BJ (cell line): ENCODE data around the gene CGB2. TPM values are rescaled to one million over a fixed set of nuclear protein-coding genes. Genes with fewer than 3 reads are reported as not detected.
A peak's percentile ranks its signal among the peaks of the same experiment; 100 is the strongest.
"Not testable (repeated sequence)": the region's sequence is repeated elsewhere in the genome, so short reads cannot be mapped to it uniquely, and the experiment has no call there.

Experiments used
- CTCF ChIA-PET: fragments of 350-600 bp; formaldehyde crosslinking; extraction: SDS; loops from one replicate; lab custom pipeline; 2021; ENCODE audit warnings: antibody characterized with exemption, inconsistent platforms; lab: Yijun Ruan, JAX
- POLR2A ChIA-PET: fragments of 300-600 bp; sonication (Branson Sonifier 250); formaldehyde crosslinking; extraction: SDS; loops from one replicate; lab custom pipeline; 2021; ENCODE audit warnings: antibody characterized with exemption; lab: Charles Lee
- DNase-seq: peaks from one replicate; pipeline ENCODE4 v3.0.0-alpha.2; 2011; ENCODE audit warnings: low read depth
- H3K27me3 ChIP-seq: 2 replicates; pipeline ENCODE4 v1.6.0; 2011; ENCODE audit warnings: low read length; ENCODE audit not compliant: control insufficient read depth, insufficient read depth
- H3K36me3 ChIP-seq: 2 replicates; pipeline ENCODE4 v1.5.1; 2011; ENCODE audit warnings: low read length; ENCODE audit not compliant: control insufficient read depth, insufficient read depth
- H3K4me3 ChIP-seq: 2 replicates; pipeline ENCODE4 v1.5.1; 2011; ENCODE audit warnings: low read depth, mild to moderate bottlenecking, control low read depth, low read length
- CTCF ChIP-seq: IDR thresholded peaks from 2 replicates; pipeline ENCODE4 v1.5.1; 2011; ENCODE audit warnings: low read depth, mild to moderate bottlenecking, control low read depth, inconsistent platforms, low read length, moderate library complexity; ENCODE audit not compliant: insufficient read depth
- polyA plus RNA-seq: library from polyadenylated mRNA; depleted of rRNA; stranded (reverse); fragments of >200 nt; gene quantifications from 2 replicates; pipeline ENCODE4 v1.2.3, GENCODE V29; 2011

Gene CGB2
- polyA plus RNA-seq, 1 experiment, result not detected

- POLR2A ChIA-PET, CTCF ChIA-PET: not testable (repeated sequence)
Measured at GRCh38 chr19:49050376-49051033, 18.8 kb downstream of the CGB2 start.

GRCh38 chr19:49056101-49056901, 24.6 kb downstream of the CGB2 start:
- DNase-seq, result no peak
- H3K36me3 ChIP-seq, result no peaks in the 10 kb centered on the region
- TF ChIP-seq CTCF, result peak; percentile 52
- ChIA-PET CTCF (interaction anchor here (0.9 to 1.3 kb wide), 5 partner anchors 12 to 73 kb away, joined by 3 read pairs; partner anchors contain the start of genes CGB5 and LIN7B), POLR2A (interaction anchor here (1.6 kb wide), 1 partner anchor 63 kb away, joined by 4 read pairs; the partner anchor contains the start of genes GYS1 and RUVBL2)
- H3K4me3 ChIP-seq, result peak overlapping the region; percentile 40
- H3K27me3 ChIP-seq, result no peaks in the 10 kb centered on the region

More at GRCh38 chr19:49050376-49051033, 18.8 kb downstream of the CGB2 start:
- not testable (repeated sequence) for DNase-seq, H3K27me3 ChIP-seq, H3K4me3 ChIP-seq, H3K36me3 ChIP-seq

GRCh38 chr19:49056902-49057596, 25.4 kb downstream of the CGB2 start:
- peak overlapping the region; percentile 40 for H3K4me3 ChIP-seq
- not testable (repeated sequence) for H3K27me3 ChIP-seq, H3K36me3 ChIP-seq, DNase-seq
- ChIA-PET CTCF (interaction anchor here (0.9 to 1.3 kb wide), 3 partner anchors 14 to 72 kb away, joined by 3 read pairs; partner anchors contain the start of gene LIN7B), POLR2A (interaction anchor here (1.6 kb wide), 1 partner anchor 64 kb away, joined by 4 read pairs; the partner anchor contains the start of genes GYS1 and RUVBL2)

GRCh38 chr19:49057636-49058234, 26.0 kb downstream of the CGB2 start, which contains the start of gene CGB7:
CGB7 (minus strand) TSS chr19:49057749; CDS start chr19:49055375, 2,374 bp downstream.
- H3K36me3 ChIP-seq, result no peaks in the 10 kb centered on the region
- DNase-seq, result no peak
- ChIA-PET POLR2A (interaction anchor here (1.6 kb wide), 1 partner anchor 64 kb away, joined by 4 read pairs; the partner anchor contains the start of genes GYS1 and RUVBL2), CTCF (interaction anchor here (0.7 to 3.5 kb wide), 4 partner anchors 17 to 58 kb away, joined by 3 to 14 read pairs (median 5); no protein-coding TSS in a partner anchor)
- H3K27me3 ChIP-seq, result no peaks in the 10 kb centered on the region
- H3K4me3 ChIP-seq, result peak within 1 kb of the TSS; percentile 40
- no peak for TF ChIP-seq CTCF

GRCh38 chr19:49058562-49058961, 26.9 kb downstream of the CGB2 start:
- POLR2A ChIA-PET, result no interaction called here
- no peaks in the 10 kb centered on the region for H3K27me3 ChIP-seq
- H3K36me3 ChIP-seq, result no peaks in the 10 kb centered on the region
- CTCF ChIA-PET, result interaction anchor here (0.7 to 3.5 kb wide), 3 partner anchors 17 to 59 kb away, joined by 3 to 14 read pairs (median 7); no protein-coding TSS in a partner anchor
- no peak for DNase-seq
- TF ChIP-seq CTCF, result no peak
- no peak overlapping the region for H3K4me3 ChIP-seq
